Measurements from ENCODE around the gene NSD2. TPM values are rescaled to one million over a fixed set of nuclear protein-coding genes. Genes with fewer than 3 reads are reported as not detected.
"Not testable (repeated sequence)": the region's sequence is repeated elsewhere in the genome, so short reads cannot be mapped to it uniquely, and the experiment has no call there.

NSD2 gene
- total RNA-seq, 1 donor from 2014 or later: 44.6 TPM

GRCh38 chr4:1842339-1842895 is 28.8 kb upstream of the NSD2 start:
- Mint-ChIP-seq H3K4me3 (no peak overlapping the region), H3K27me3 (no peaks in the 10 kb centered on the region), H3K9me3 (no peaks in the 10 kb centered on the region), H3K36me3 (ENCODE audit: low read depth) (peaks cover 76% of the 10 kb centered on the region), H3K4me1 (no peaks in the 10 kb centered on the region), H3K27ac (no peak overlapping the region)
- TF ChIP-seq CTCF (IDR thresholded peaks at IDR 0.05): no peak
- no peak for DNase-seq
- CTCF ChIA-PET: no interaction called here
- POLR2A ChIA-PET: interaction anchor here (0.8 kb wide), 1 partner anchor 8 kb away, joined by 3 read pairs; no protein-coding TSS in a partner anchor
- ATAC-seq (ENCODE audit: low read depth): no peak
- intact Hi-C loops (cut with micrococcal nuclease): no loop called here

- H3K27ac Mint-ChIP-seq: no peak overlapping the region
- POLR2A ChIA-PET: interaction anchor here (0.8 kb wide), 1 partner anchor 9 kb away, joined by 3 read pairs; no protein-coding TSS in a partner anchor
Measured at GRCh38 chr4:1842993-1843448, 28.2 kb upstream of the NSD2 start.

GRCh38 chr4:1843852-1844251 is 27.3 kb upstream of the NSD2 start:
- no peak overlapping the region for H3K4me3 Mint-ChIP-seq
- ChIA-PET POLR2A (no interaction called here), CTCF (no interaction called here)
- H3K27ac Mint-ChIP-seq: no peak overlapping the region
- peaks cover 72% of the 10 kb centered on the region for H3K36me3 Mint-ChIP-seq (ENCODE audit: low read depth)
- ATAC-seq (ENCODE audit: low read depth) (no peak), DNase-seq (no peak)
- intact Hi-C loops (cut with micrococcal nuclease): no loop called here
- H3K27me3 Mint-ChIP-seq: no peaks in the 10 kb centered on the region
- H3K9me3 Mint-ChIP-seq: no peaks in the 10 kb centered on the region
- no peak for TF ChIP-seq CTCF (IDR thresholded peaks at IDR 0.05)
- H3K4me1 Mint-ChIP-seq: no peaks in the 10 kb centered on the region

More at GRCh38 chr4:1842993-1843448, 28.2 kb upstream of the NSD2 start:
- intact Hi-C loops (cut with micrococcal nuclease): no loop called here
- Mint-ChIP-seq H3K4me3 (no peak overlapping the region), H3K27me3 (no peaks in the 10 kb centered on the region), H3K4me1 (no peaks in the 10 kb centered on the region), H3K36me3 (ENCODE audit: low read depth) (peaks cover 77% of the 10 kb centered on the region), H3K9me3 (no peaks in the 10 kb centered on the region)
- TF ChIP-seq CTCF (IDR thresholded peaks at IDR 0.05): no peak
- CTCF ChIA-PET: no interaction called here
- DNase-seq: no peak
- ATAC-seq (ENCODE audit: low read depth): no peak

GRCh38 chr4:1844618-1845017 is 26.6 kb upstream of the NSD2 start:
- POLR2A ChIA-PET; DNase-seq; intact Hi-C loops (cut with micrococcal nuclease); H3K9me3 Mint-ChIP-seq; H3K27me3 Mint-ChIP-seq; CTCF ChIA-PET; H3K4me1 Mint-ChIP-seq; H3K27ac Mint-ChIP-seq; ATAC-seq (ENCODE audit: low read depth); H3K4me3 Mint-ChIP-seq: not testable (repeated sequence)
- peaks cover 64% of the 10 kb centered on the region for H3K36me3 Mint-ChIP-seq (ENCODE audit: low read depth)

- intact Hi-C loops (cut with micrococcal nuclease): no loop called here
- ATAC-seq (ENCODE audit: low read depth): no peak
- no peak overlapping the region for H3K4me3 Mint-ChIP-seq
Measured at GRCh38 chr4:1846580-1846979, 24.6 kb upstream of the NSD2 start.

More at GRCh38 chr4:1846580-1846979, 24.6 kb upstream of the NSD2 start:
- H3K27ac Mint-ChIP-seq: no peak overlapping the region
- H3K9me3 Mint-ChIP-seq: no peaks in the 10 kb centered on the region
- POLR2A ChIA-PET: no interaction called here
- CTCF ChIA-PET: no interaction called here
- H3K36me3 Mint-ChIP-seq (ENCODE audit: low read depth): peaks cover 48% of the 10 kb centered on the region
- H3K4me1 Mint-ChIP-seq: peaks cover 3% of the 10 kb centered on the region
- no peaks in the 10 kb centered on the region for H3K27me3 Mint-ChIP-seq
- DNase-seq: no peak
- TF ChIP-seq CTCF (IDR thresholded peaks at IDR 0.05): no peak
